HG02943 (cell line): Measurements from ENCODE around the gene GIPC1.
"Not testable (repeated sequence)": the region's sequence is repeated elsewhere in the genome, so short reads cannot be mapped to it uniquely, and the experiment has no call there.

Experiments
- ATAC-seq: cut with Tn5 transposase; IDR thresholded peaks from one replicate; pipeline ENCODE4 v1.9.1; 2021; ENCODE audit warnings: mild to moderate bottlenecking, low read depth, moderate library complexity; ENCODE audit not compliant: unreplicated experiment

Gene GIPC1

DNA sequence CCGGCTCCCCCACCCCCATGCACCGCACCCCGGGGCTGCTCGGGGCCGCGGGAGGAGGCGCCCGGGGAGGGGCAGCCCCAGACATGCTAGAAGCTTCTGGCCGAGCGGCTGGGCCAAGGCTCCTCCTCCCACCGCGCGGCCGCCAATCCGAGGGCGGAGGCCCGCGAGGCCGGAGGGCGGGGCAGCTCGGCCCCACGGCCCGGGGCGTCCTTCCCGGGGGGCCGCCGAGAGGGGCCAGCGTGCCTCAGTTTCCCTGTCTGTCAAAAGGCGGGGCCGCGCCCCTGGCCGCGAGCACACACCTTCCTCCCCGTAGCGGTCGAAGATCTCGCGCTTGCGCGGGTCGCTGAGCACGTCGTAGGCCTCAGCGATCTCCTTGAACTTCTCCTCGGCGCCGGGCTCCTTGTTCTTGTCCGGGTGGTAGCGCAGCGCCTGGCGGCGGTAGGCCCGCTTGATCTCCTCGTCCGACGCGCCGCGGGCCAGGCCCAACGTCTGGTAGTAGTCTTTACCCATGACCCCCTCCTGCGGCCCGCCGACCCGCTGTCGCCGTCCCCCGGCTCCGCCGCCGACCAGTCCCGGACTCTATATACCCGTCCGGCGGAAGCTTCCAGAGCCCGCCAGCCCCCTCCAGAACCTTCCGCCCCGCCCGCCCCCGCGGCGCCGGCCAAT, 22.0 kb upstream of the GIPC1 start, which contains the start of gene DNAJB1:
Gene DNAJB1 (minus strand): TSS at position 558 of the 666 bp plus-strand sequence. CDS start 48 bp downstream, at position 510.
- peak; percentile 62 for ATAC-seq

- no peak for ATAC-seq
These were observed 21.5 kb upstream of the GIPC1 start for GRCh38 chr19:14517446-14517839.

DNA sequence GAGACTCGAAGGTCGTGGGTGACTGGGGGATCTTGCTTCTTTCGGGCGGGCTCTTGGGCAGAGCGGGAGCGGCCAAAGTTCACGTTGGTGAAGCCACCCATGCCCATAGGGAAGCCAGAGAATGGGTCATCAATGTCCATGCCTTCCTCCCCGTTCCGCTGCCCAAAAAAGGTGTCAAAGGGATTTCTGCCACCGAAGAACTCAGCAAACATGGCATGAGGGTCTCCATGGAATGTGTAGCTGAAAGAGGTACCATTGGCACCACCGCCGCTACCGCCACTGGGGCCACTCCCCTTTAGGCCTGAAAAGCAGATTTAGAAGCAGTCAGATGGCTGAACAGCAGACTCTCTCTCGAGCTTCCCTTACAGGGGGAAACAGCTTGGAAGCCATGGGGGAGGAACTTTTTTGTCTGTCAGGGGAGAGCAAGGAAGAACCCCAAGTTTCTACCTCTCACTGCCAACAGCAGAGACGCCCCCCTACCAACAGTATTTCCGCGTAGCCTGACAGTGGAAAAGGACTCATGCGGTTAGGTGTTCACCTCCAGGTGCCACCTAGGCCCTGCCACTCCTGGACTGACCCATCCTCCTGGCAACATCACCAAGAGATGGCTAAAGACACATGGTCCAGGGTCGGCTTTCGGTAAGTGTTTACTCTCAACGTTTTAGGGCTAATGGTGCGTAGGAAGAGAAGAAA, 21.0 kb upstream of the GIPC1 start:
- ATAC-seq, result no peak

- ATAC-seq, result no peak
These were observed 20.2 kb upstream of the GIPC1 start for GRCh38 chr19:14516048-14516534.

- ATAC-seq, result no peak
These were observed 19.6 kb upstream of the GIPC1 start for GRCh38 chr19:14515501-14516047.

DNA sequence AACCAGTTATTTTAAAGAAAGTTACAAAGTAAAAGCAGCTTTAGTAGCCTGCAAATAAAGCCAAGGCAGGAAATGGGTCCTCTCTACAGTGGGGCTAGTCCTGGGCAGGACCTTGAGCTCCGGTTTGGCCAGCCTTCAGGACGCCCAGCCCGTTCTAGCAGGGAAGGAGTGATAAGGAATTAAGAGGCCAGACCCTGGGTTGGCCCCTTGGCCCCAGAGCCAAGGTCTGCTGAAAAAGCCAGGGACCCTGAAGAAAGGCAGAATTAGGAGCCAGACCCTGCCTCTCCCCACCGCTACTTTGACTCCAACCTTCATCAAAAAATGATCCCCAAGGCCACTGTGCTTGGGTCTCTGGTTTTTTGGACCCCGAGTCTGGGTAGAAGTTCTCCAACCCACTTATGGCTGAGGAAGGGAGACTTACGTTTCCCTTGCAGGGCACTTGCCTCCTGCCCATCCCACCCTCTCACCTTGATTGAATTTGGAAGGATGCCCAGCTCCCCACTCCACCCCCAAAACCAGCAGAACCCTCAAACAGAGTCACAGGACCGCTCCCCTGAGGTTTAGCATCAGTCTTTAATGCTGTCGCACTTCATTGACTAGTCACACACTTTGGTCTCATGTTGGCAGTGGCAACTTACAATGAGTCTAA, 18.4 kb upstream of the GIPC1 start:
- ATAC-seq, result no peak

DNA sequence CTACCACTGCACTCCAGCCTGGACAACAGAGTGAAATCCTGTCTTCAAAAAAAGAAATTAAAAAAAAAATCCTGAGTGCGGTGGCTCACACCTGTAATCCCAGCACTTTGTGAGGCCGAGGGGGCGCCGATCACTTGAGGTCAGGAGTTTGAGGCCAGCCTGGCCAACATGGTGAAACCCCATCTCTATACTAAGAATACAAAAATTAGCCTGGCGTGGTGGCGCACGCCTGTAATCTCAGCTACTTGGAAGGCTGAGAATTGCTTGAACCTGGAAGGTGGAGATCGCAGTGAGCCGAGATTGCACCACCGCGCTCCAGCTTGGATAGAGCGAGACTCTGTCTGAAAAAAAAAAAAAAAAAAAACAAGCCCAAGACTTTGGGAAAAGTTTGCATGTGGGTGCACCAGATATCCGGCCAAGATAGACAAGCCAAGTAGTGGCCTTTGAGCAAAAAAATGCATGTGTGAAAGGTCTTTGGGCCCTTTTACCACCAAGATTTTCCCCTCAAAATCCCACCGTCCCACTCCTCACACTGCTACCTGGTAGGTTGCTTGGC, 16.6 kb upstream of the GIPC1 start:
- ATAC-seq, result no peak

DNA sequence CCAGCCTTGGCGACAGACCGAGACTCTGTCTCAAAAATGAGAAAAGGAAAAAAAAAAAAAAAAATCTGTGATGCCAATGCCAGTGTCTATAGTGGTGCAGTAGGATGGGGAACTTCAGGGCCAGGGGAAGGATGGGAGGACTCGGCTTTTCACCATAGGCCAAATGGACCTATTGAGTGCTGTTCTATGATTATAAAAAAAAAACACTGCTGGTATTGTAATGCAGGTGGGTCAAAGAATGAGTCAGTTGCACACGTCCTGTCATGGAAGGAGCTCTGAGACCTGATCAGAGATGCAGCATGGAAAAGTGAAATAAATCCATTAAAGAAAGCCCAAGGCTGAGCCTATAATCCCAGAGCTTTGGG, 15.3 kb upstream of the GIPC1 start:
- no peak for ATAC-seq

DNA sequence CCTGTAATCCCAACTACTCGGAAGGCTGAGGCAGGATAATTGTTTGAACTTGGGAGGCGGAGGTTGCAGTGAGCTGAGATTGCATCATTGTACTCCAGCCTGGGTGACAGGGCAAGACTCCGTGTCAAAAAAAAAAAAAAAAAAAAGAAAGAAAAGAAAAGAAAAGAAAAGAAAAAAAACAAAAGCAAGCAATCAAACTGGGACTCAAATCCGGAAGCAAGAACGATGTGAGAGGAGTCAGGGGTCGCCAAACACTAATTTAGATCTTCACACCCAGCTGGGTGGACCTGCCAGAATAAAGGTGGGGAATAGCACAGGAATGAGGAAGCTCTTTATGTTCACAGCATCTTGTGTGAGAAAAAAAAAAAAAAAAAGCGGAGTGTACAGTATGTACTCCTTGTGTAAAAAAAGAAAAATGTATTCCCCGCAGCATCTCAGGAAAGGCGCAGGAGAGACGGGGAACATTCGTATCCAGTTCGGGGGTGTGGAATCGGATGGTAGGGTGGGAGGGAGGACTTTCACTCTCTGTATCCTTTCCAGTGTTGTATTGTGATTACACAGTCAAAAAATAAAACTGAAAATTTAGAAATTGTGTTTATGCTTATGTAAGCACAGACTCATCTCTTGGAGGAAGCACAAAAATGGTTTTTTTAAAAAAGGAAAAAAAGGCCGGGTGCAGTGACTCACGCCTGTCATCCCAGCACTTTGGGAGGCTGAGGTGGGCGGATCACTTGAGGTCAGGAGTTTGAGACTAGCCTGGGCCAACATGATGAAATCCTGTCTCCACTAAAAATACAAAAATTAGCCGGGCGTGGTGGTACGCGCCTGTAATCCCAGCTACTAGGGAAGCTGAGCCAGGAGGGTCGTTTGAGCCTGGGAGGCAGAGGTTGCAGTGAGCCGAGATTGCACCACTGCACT, 14.6 kb upstream of the GIPC1 start:
- ATAC-seq, result no peak

GRCh38 chr19:14507704-14508542, 12.0 kb upstream of the GIPC1 start:
- no peak for ATAC-seq

DNA sequence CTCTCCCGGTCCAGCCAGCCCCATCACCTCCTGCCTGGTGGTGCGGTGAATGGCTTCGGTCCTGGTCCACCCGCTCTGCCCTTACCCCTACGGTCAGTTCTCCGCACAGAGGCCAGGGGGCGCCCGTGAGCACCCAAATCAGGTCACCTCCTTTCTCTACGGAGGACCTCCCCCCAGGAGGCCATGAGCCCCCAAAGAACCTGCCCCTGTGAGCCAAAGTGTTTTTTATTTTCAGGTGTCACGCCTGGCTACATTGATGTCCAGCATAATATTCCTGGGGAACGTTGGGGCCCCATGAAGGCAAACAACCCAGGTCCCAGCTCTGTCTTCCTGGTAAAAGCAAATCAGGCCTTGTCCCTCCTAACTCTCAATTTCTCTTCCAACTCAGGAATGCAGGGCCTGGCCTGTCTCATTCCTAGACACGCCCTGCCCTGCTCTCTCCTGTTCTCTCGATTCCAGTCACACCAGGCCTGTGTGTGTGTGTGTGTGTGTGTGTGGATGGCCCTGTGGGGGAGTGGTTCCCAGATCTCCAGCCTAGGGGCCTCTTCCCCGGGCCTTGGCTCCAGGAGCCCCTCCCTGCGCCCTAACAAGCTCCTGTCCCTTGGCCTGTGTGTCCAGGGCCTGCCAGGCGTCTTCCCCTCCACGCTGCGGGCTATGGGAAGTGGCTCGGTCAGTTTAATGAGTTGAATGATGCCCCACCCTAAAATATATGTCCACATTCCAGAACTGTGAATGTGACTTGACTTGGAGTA, 9.7 kb upstream of the GIPC1 start:
- ATAC-seq, result no peak

DNA sequence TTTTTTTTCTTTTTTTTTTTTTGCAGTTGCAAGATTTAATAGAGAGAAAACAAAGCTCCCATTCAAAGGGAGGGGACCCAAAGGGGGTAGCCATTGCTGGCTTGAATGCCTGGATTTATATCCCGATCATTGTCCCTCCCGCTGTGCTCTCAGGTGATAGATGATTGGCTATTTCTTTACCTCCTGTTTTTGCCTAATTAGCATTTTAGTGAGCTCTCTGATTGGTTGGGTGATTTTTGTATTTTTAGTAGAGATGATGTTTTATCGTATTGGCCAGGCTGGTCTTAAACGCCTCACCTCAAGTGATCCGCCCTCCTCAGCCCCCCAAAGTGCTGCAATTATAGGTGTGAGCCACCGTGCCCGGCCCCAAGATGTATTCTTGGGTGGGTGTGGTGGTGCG, 8.6 kb upstream of the GIPC1 start:
- ATAC-seq, result not testable (repeated sequence)

DNA sequence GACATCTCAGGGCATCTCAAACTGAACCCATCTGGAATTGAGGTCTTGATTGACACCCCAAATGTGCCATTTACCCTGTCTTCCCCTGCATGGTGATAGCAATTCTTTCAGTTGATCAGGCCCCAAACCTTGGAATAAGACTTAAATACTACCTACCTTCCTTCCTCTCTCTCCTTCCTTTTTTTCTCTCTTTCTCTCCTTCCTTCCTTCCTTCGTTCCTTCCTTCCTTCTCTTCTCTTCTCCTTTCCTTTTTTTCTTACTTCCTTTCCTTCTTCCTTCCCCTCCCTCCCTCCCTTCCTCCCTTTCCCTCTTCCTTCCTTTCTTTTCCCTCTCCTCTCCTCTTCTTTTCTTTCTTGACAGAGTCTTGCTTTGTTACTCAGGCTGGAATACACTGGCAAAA, 7.4 kb upstream of the GIPC1 start:
- no peak for ATAC-seq

GRCh38 chr19:14502334-14503092, 6.6 kb upstream of the GIPC1 start:
- ATAC-seq, result no peak

- no peak for ATAC-seq
These were observed 1.4 kb upstream of the GIPC1 start for GRCh38 chr19:14497228-14497921.

DNA sequence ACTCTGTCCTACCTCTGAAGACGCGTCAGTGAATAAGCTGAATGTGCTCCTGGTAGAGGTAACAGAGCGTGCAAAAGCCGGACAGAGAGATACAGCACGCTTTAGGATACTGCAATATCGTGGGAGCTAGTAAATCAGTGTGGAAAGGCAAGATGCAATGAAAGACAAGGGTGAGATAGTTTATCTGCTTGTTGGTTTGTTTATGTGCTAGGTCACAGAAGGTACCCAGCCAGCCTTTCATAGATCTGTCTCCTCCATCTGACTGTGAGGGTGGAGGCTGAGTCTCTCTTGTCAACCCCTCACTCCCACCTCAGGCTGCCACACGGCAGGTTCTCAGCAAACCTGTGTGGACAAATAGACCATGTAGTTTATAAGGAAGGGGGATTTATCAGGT, 904 bp upstream of the GIPC1 start:
- no peak for ATAC-seq

DNA sequence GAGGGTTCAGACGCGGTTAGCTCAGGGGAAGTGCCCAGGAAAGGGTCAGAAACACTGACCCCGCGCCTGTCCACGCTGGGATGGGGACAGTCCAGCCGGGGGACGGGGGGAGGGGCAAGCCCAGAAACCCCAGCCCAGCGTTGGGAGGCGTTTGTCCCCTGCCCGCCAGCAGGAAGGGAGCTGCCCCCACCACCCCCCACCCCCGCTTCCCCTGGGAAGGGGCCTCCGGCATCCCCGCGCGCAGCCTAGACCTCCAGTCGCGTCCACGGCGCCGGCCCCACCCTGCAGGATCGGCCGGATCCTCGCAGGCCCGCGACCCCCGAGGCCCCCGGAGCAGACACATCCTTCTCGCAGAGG, 277 bp downstream of the GIPC1 start:
- ATAC-seq, result no peak
